MM.1S (cell line): ENCODE data around the gene CBX2.
A peak's percentile ranks its signal among the peaks of the same experiment; 100 is the strongest.

Experiments
- DNase-seq: peaks from one replicate; pipeline ENCODE4 v3.0.0-alpha.2; 2015
- H2AFZ ChIP-seq: fragments of 300-600 bp; sonication (generic); 2 replicates; pipeline ENCODE4 v1.6.0; 2016; ENCODE audit warnings: antibody characterized with exemption, low read length
- H3F3A ChIP-seq: fragments of 300-600 bp; sonication (generic); 2 replicates; pipeline ENCODE4 v1.6.1; 2016; ENCODE audit warnings: mild to moderate bottlenecking, antibody characterized with exemption, low read length, moderate library complexity, mixed read lengths; ENCODE audit not compliant: insufficient read depth
- H3K27ac ChIP-seq: fragments of 300-600 bp; sonication (generic); 2 replicates; pipeline ENCODE4 v1.5.1; 2016; ENCODE audit warnings: mild to moderate bottlenecking, low read length
- H3K27me3 ChIP-seq: fragments of 300-600 bp; sonication (generic); replicated peaks from 2 replicates; pipeline ENCODE4 v1.6.0; 2016; ENCODE audit warnings: low read length; ENCODE audit not compliant: insufficient read depth
- H3K36me3 ChIP-seq: fragments of 300-600 bp; sonication (generic); replicated peaks from 2 replicates; pipeline ENCODE4 v1.6.1; 2016; ENCODE audit warnings: mild to moderate bottlenecking, low read length, mixed read lengths; ENCODE audit not compliant: insufficient read depth
- H3K4me1 ChIP-seq: fragments of 300-600 bp; sonication (generic); 2 replicates; pipeline ENCODE4 v1.6.1; 2016; ENCODE audit warnings: low read length, mixed read lengths
- H3K4me2 ChIP-seq: fragments of 300-600 bp; sonication (generic); 2 replicates; pipeline ENCODE4 v1.6.0; 2016; ENCODE audit warnings: low read depth, low read length
- H3K4me3 ChIP-seq: fragments of 300-600 bp; sonication (generic); 2 replicates; pipeline ENCODE4 v1.5.1; 2016; ENCODE audit warnings: low read length, mixed read lengths
- H3K79me2 ChIP-seq: fragments of 300-600 bp; sonication (generic); 2 replicates; pipeline ENCODE4 v1.6.1; 2016; ENCODE audit warnings: mixed run types, low read length, mixed read lengths
- H3K9ac ChIP-seq: fragments of 300-600 bp; sonication (generic); 2 replicates; pipeline ENCODE4 v1.6.1; 2016; ENCODE audit warnings: low read length, mixed read lengths
- H3K9me2 ChIP-seq: fragments of 300-600 bp; sonication (generic); replicated peaks from 2 replicates; pipeline ENCODE4 v1.6.1; 2016; ENCODE audit warnings: mild to moderate bottlenecking, low read length, mixed read lengths; ENCODE audit not compliant: insufficient read depth
- H3K9me3 ChIP-seq: fragments of 300-600 bp; sonication (generic); replicated peaks from 2 replicates; pipeline ENCODE4 v1.6.1; 2016; ENCODE audit warnings: mild to moderate bottlenecking, low read length, mixed read lengths; ENCODE audit not compliant: insufficient read depth
- H4K20me1 ChIP-seq: fragments of 300-600 bp; sonication (generic); 2 replicates; pipeline ENCODE4 v1.6.1; 2016; ENCODE audit warnings: mild to moderate bottlenecking, low read length, moderate library complexity, mixed read lengths; ENCODE audit not compliant: insufficient read depth
- EZH2 ChIP-seq: fragments of 300-600 bp; sonication (generic); optimal IDR thresholded peaks from 2 replicates; pipeline ENCODE3; 2017; ENCODE audit warnings: low read depth, mild to moderate bottlenecking, antibody characterized with exemption, low read length, mixed read lengths
- EZH2phosphoT487 ChIP-seq: fragments of 300-600 bp; sonication (generic); IDR thresholded peaks from 2 replicates; pipeline ENCODE4 v1.6.1; 2018; ENCODE audit warnings: antibody characterized with exemption, low read length
- TF ChIP-seq, protein P1 (sequence below): fragments of 300-600 bp; sonication (generic); IDR thresholded peaks from 2 replicates; pipeline ENCODE4 v1.5.1; 2016; ENCODE audit warnings: antibody characterized with exemption, low read length, mixed read lengths

CBX2 gene

GRCh38 chr17:79749156-79749815 is 28.7 kb upstream of the CBX2 start:
- Histone ChIP-seq H3K36me3 (no peaks in the 10 kb centered on the region), H3K9ac (no peak overlapping the region), H3K4me2 (no peak overlapping the region), H2AFZ (no peak overlapping the region), H3K79me2 (no peaks in the 10 kb centered on the region), H3K9me2 (no peaks in the 10 kb centered on the region), H3K4me3 (no peak overlapping the region), H3K4me1 (0 out of 2 replicates have a peak, but pooled peaks cover 3% of the 10 kb centered on the region), H3K9me3 (no peaks in the 10 kb centered on the region), H3K27ac (no peak overlapping the region), H3K27me3 (peaks cover 93% of the 10 kb centered on the region), H4K20me1 (no peaks in the 10 kb centered on the region), H3F3A (no peaks in the 10 kb centered on the region)
- TF ChIP-seq, protein P1, sequence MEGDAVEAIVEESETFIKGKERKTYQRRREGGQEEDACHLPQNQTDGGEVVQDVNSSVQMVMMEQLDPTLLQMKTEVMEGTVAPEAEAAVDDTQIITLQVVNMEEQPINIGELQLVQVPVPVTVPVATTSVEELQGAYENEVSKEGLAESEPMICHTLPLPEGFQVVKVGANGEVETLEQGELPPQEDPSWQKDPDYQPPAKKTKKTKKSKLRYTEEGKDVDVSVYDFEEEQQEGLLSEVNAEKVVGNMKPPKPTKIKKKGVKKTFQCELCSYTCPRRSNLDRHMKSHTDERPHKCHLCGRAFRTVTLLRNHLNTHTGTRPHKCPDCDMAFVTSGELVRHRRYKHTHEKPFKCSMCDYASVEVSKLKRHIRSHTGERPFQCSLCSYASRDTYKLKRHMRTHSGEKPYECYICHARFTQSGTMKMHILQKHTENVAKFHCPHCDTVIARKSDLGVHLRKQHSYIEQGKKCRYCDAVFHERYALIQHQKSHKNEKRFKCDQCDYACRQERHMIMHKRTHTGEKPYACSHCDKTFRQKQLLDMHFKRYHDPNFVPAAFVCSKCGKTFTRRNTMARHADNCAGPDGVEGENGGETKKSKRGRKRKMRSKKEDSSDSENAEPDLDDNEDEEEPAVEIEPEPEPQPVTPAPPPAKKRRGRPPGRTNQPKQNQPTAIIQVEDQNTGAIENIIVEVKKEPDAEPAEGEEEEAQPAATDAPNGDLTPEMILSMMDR, result no peak
- TF ChIP-seq EZH2, result peak; percentile 62
- no peak for DNase-seq

GRCh38 chr17:79749958-79750357 is 28.0 kb upstream of the CBX2 start:
- Histone ChIP-seq H3K79me2 (no peaks in the 10 kb centered on the region), H4K20me1 (no peaks in the 10 kb centered on the region), H3F3A (no peaks in the 10 kb centered on the region), H2AFZ (no peak overlapping the region), H3K27me3 (peaks cover 95% of the 10 kb centered on the region), H3K27ac (no peak overlapping the region), H3K9me3 (no peaks in the 10 kb centered on the region), H3K9me2 (no peaks in the 10 kb centered on the region), H3K36me3 (no peaks in the 10 kb centered on the region), H3K4me1 (0 out of 2 replicates have a peak, but pooled peaks cover 3% of the 10 kb centered on the region), H3K9ac (no peak overlapping the region), H3K4me2 (no peak overlapping the region), H3K4me3 (no peak overlapping the region)
- TF ChIP-seq, protein P1, result no peak
- TF ChIP-seq EZH2, result no peak
- no peak for TF ChIP-seq EZH2phosphoT487
- no peak for DNase-seq

DNA sequence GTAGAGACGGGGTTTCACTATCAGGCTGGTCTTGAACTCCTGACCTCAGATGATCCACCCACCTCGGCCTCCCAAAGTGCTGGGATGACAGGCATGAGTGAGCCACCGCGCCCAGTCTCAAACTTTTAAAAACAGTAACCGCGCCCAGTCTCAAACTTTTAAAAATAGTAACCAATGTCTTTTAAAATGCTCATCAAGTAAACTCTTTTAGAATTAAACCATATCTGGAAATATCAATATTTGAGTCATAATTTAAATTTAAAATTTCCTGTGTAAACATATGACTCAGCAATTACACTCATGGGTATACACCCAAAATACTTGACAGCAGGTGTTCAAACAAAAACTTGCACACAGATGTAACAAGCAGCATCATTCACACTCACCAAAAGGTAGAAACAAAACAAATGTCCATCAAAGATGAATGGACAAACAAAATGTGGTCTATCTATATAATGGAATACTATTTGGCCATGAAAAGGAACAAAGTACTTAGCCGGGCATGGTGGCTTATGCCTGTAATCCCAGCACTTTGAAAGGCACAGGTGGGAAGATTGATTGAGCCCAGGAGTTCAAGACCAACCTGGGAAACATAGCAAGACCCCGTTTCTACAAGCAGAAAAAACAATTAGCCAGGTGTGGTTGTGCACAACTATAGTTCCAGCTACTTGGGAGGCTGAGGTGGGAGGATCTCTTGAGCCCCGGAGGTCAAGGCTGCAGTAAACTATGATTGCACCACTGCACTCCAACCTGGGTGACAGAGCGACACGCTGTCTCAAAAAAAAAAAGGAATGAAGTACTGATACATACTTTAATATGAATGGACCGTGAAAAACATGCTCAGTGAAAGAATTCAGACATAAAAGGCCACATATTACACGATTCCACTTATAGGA is 27.1 kb upstream of the CBX2 start:
- no peak overlapping the region for H3K4me3 ChIP-seq
- H3K36me3 ChIP-seq, result no peaks in the 10 kb centered on the region
- H3K9ac ChIP-seq, result no peak overlapping the region
- no peak overlapping the region for H2AFZ ChIP-seq
- DNase-seq, result no peak
- H3K9me2 ChIP-seq, result no peaks in the 10 kb centered on the region
- H3K9me3 ChIP-seq, result no peaks in the 10 kb centered on the region
- H3F3A ChIP-seq, result no peaks in the 10 kb centered on the region
- H4K20me1 ChIP-seq, result no peaks in the 10 kb centered on the region
- peaks cover 93% of the 10 kb centered on the region for H3K27me3 ChIP-seq
- 0 out of 2 replicates have a peak, but pooled peaks cover 3% of the 10 kb centered on the region for H3K4me1 ChIP-seq
- no peak overlapping the region for H3K4me2 ChIP-seq
- H3K27ac ChIP-seq, result no peak overlapping the region
- no peaks in the 10 kb centered on the region for H3K79me2 ChIP-seq
- TF ChIP-seq EZH2 (no peak), EZH2phosphoT487 (no peak)
- TF ChIP-seq, protein P1, result no peak
